Stimulated activated CD4-positive, alpha-beta T cell treated with anti-CD3 and anti-CD28 coated beads, Interleukin-15, amount 100 ng/mL, for 24 hours (primary cell): ENCODE data around the gene AUTS2.

Experiments used
- DNase-seq: peaks from one replicate; pipeline ENCODE4 v3.0.0-alpha.2; 2020

AUTS2 gene

GRCh38 chr7:69625798-69626197, 27.5 kb downstream of the AUTS2 start:
- no peak for DNase-seq

GRCh38 chr7:69630292-69630691, 32.0 kb downstream of the AUTS2 start:
- no peak for DNase-seq

- no peak for DNase-seq
Observed at GRCh38 chr7:69631131-69631530, 32.9 kb downstream of the AUTS2 start.

- no peak for DNase-seq
Observed at GRCh38 chr7:69632280-69632679, 34.0 kb downstream of the AUTS2 start.

GRCh38 chr7:69633122-69633831, 35.0 kb downstream of the AUTS2 start:
- DNase-seq: no peak

- DNase-seq: no peak
Observed at GRCh38 chr7:69635555-69636185, 37.4 kb downstream of the AUTS2 start.

- DNase-seq: no peak
Observed at GRCh38 chr7:69638674-69639073, 40.4 kb downstream of the AUTS2 start.

GRCh38 chr7:69640216-69640615, 41.9 kb downstream of the AUTS2 start:
- no peak for DNase-seq

GRCh38 chr7:69640925-69641594, 42.8 kb downstream of the AUTS2 start:
- no peak for DNase-seq

- DNase-seq: no peak
Observed at GRCh38 chr7:69643265-69643664, 45.0 kb downstream of the AUTS2 start.

- DNase-seq: no peak
Observed at GRCh38 chr7:69643708-69644445, 45.6 kb downstream of the AUTS2 start.

GRCh38 chr7:69645683-69646082, 47.4 kb downstream of the AUTS2 start:
- no peak for DNase-seq

- DNase-seq: no peak
Observed at GRCh38 chr7:69651101-69651590, 52.9 kb downstream of the AUTS2 start.

GRCh38 chr7:69652947-69653701, 54.8 kb downstream of the AUTS2 start:
- no peak for DNase-seq

GRCh38 chr7:69653806-69654205, 55.5 kb downstream of the AUTS2 start:
- DNase-seq: no peak

- no peak for DNase-seq
Observed at GRCh38 chr7:69654381-69654780, 56.1 kb downstream of the AUTS2 start.

- DNase-seq: no peak
Observed at GRCh38 chr7:69654849-69655707, 56.8 kb downstream of the AUTS2 start.

GRCh38 chr7:69656077-69656476, 57.8 kb downstream of the AUTS2 start:
- no peak for DNase-seq

- no peak for DNase-seq
Observed at GRCh38 chr7:69656890-69657289, 58.6 kb downstream of the AUTS2 start.

GRCh38 chr7:69657331-69657730, 59.1 kb downstream of the AUTS2 start:
- no peak for DNase-seq

GRCh38 chr7:69657985-69658384, 59.7 kb downstream of the AUTS2 start:
- DNase-seq: no peak

- no peak for DNase-seq
Observed at GRCh38 chr7:69659983-69660382, 61.7 kb downstream of the AUTS2 start.
